HL-60/S4 (cell line): ENCODE measurements around the gene GPRC5C.

ENCODE experiments used
- in situ Hi-C: fragments of 300-500 bp; cut with MboI; formaldehyde crosslinking; loops from 2 replicates; pipeline ENCODE4 v1.14.3; 2022; ENCODE audit warnings: low sequenced_read_pairs

The GPRC5C gene

DNA sequence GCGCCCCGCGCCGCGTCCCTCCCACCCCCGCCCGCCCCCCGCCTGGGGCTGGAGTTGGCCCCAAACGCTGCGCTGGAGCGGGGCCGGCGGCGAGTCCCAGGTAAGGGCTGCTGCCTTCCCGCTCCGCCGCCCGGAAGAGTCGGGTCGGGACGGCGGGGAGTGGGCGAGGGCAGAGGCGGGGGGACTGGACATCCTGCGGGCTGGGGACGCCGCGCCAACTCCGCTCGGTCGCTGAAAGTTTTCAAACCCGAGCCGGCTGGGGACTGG lies 469 bp downstream of the GPRC5C start:
- in situ Hi-C loops: no loop called here

GRCh38 chr17:74432766-74433391 lies 991 bp downstream of the GPRC5C start:
- in situ Hi-C loops: no loop called here

- in situ Hi-C loops: no loop called here
Observed at GRCh38 chr17:74433421-74434121, 1.7 kb downstream of the GPRC5C start.

- in situ Hi-C loops: no loop called here
Observed at GRCh38 chr17:74435775-74436359, 4.0 kb downstream of the GPRC5C start.

GRCh38 chr17:74437702-74438101 lies 5.8 kb downstream of the GPRC5C start:
- in situ Hi-C loops: no loop called here

DNA sequence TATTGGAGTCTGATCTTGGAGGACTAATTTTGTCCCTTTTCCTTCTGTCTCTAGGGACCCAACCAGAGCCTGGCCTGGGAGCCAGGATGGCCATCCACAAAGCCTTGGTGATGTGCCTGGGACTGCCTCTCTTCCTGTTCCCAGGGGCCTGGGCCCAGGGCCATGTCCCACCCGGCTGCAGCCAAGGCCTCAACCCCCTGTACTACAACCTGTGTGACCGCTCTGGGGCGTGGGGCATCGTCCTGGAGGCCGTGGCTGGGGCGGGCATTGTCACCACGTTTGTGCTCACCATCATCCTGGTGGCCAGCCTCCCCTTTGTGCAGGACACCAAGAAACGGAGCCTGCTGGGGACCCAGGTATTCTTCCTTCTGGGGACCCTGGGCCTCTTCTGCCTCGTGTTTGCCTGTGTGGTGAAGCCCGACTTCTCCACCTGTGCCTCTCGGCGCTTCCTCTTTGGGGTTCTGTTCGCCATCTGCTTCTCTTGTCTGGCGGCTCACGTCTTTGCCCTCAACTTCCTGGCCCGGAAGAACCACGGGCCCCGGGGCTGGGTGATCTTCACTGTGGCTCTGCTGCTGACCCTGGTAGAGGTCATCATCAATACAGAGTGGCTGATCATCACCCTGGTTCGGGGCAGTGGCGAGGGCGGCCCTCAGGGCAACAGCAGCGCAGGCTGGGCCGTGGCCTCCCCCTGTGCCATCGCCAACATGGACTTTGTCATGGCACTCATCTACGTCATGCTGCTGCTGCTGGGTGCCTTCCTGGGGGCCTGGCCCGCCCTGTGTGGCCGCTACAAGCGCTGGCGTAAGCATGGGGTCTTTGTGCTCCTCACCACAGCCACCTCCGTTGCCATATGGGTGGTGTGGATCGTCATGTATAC lies 8.0 kb downstream of the GPRC5C start:
- in situ Hi-C loops: no loop called here

DNA sequence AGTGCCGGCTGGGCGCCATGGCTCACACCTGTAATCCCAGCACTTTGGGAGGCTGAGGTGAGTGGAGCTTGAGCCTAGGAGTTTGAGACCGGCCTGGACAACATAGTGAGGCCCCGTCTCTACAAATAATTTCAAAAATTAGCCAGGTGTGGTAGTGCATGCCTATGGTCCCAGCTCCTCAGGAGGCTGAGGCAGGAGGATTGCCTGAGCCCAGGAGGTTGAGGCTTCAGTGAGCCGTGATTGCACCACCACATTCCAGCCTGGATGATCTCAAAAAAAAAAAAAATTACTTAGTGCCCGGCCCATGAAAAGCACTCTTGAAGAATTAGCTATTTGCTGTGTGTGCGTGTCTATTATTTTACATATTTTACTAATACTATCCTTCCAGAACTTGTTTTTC lies 9.6 kb downstream of the GPRC5C start:
- in situ Hi-C loops: no loop called here

DNA sequence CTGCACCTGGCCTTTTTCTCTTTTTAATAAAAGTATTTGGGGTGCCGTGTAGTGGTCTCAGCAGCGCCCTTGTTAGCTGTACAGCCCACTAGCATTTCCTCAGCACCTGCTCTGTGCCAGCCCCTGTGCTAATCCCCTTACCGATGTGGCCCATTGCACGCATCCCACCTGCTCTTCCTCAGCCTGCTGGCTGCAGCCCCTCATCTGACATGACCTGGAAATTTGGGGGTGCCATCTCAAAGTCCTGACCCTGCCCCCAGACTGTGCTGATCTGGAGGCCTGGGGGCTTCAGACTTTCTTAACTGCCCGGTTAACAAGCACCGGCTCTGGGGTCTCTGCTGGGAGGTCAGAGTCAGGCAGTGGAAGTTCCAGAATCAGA lies 10.4 kb downstream of the GPRC5C start:
- in situ Hi-C loops: no loop called here

DNA sequence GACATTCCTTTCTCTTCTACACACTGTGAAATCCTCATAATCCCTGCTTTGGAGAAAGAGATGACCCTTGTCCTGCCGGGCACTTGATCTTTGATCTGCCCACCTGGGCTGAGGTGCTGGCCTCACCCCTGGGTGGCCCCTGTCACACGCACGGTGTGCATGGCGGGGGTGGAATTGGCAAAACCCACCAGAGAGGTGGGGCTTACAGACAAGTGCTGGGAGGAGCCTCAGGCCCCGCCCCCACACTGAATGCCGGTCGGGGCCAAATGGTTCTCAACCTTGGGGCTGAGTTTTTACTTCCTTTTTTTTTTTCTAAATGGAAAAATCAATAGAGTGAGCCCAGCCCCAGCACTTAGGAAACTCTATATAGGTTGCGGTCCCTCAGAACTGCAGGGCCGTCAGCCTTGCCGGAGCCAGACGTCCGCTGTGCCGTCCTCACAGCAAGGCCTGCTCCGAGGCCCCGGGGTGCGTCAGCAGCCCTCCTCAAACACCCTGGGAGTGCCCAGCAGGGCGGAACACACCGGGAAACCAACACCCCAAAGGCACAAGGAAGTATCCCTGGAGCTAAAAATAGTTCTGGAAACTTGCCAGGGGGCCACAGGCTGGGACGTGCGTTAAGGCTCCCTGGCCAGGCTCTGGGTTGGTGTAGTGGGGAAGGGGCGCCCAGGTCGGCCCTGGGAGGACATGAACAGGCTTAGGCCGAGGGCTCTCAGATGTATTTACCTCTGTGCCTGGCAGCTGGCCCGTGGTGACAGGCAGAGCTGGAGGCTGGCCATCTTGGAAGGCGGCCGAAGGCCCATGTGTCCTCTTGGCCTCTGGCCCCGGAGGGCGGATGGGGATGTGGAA lies 11.0 kb downstream of the GPRC5C start:
- in situ Hi-C loops: no loop called here

DNA sequence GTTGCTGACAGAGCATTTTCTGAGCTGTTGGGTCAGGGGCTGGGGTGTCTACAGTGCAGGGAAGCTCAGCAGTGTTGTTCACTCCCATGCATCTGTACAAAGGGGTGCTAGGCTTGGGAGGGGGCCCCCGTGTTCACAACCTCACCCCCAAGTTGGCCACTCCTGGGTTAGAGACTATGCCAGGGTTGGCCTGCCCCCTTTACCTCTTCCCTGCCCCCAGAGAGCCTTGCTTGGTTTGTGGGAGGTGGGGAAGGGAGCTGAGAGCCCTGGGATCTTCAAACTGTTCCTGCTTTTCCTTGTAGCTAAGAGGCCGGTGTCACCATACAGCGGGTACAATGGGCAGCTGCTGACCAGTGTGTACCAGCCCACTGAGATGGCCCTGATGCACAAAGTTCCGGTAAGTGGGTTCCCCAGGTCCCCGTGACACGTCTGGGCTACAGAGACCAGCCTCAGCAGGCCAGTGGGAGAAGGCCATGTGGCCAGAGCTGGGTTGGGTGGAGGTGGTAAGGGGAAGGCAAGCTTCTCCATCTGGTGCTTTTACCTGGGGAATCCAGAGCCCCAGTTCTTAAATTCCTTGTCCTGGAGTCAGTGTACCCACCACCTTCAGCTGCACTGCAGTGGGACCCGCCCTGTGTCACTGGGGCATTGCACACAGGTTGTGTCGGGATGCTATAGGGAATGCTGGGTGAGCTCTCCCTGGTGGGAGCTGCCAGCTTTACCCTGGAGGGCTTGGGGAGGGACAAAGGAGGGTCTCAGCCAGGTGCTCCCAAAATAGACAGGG lies 11.8 kb downstream of the GPRC5C start:
- in situ Hi-C loops: no loop called here

- in situ Hi-C loops: no loop called here
Observed at GRCh38 chr17:74444406-74444805, 12.5 kb downstream of the GPRC5C start.

DNA sequence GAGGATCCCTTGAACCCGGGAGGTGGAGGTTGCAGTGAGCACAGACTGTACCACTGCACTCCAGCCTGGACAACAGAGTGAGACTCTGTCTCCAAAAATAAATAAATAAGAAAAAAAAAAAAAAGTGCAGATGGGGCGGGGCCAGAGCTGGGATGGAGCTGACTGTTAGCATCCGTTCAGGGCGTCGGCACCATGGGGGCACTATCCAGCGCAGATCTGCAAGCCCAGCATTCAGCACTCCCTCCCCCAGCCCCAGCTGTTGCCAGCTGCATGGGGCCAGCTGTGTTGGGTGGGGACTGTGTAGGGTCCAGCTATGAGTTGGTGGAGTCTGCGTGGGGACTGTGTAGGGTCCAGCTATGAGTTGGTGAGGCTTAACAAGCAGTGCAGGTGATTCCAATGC lies 13.3 kb downstream of the GPRC5C start:
- in situ Hi-C loops: no loop called here

DNA sequence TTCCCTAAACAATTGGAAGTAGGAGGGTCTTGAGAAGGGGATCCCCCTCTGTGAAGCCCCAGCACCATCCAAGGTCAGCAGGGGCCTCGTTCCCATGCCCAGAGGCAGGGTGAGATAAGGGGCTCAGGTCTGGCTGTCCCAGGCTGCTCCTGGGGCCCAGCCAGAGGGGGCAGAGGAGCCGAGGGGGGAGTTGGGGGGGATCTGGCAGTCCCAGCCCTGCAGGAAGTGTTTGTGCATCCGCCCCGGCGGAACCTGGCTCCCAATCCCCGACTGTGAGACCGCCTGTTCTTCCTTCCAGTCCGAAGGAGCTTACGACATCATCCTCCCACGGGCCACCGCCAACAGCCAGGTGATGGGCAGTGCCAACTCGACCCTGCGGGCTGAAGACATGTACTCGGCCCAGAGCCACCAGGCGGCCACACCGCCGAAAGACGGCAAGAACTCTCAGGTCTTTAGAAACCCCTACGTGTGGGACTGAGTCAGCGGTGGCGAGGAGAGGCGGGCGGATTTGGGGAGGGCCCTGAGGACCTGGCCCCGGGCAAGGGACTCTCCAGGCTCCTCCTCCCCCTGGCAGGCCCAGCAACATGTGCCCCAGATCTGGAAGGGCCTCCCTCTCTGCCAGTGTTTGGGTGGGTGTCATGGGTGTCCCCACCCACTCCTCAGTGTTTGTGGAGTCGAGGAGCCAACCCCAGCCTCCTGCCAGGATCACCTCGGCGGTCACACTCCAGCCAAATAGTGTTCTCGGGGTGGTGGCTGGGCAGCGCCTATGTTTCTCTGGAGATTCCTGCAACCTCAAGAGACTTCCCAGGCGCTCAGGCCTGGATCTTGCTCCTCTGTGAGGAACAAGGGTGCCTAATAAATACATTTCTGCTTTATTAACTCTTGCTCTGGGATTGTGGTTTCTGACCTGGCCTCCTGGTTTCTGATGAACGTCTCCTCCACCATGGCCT lies 14.9 kb downstream of the GPRC5C start:
- in situ Hi-C loops: no loop called here

- in situ Hi-C loops: no loop called here
Observed at GRCh38 chr17:74447628-74448159, 15.8 kb downstream of the GPRC5C start.

DNA sequence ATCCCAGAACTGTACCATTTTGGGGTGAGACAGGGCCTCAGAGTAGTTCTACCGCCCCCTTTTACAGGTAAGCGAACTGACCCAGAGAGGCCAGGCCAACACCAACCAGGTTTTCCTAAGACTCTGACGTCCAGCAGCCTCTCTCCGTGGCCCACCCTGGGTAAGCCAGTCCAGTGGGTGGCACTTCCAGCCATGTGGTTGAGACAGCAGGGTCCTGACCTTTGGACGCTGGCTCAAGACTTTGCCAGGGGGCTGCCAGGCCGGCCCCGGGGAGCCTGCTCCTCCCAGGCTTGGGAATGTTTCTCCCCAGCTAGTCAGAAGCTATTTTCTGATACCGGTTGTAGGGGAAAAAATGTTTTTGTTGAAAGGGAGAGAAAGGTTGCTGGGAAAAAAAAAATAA lies 16.9 kb downstream of the GPRC5C start:
- in situ Hi-C loops: no loop called here

- in situ Hi-C loops: no loop called here
Observed at GRCh38 chr17:74449306-74449705, 17.4 kb downstream of the GPRC5C start.

DNA sequence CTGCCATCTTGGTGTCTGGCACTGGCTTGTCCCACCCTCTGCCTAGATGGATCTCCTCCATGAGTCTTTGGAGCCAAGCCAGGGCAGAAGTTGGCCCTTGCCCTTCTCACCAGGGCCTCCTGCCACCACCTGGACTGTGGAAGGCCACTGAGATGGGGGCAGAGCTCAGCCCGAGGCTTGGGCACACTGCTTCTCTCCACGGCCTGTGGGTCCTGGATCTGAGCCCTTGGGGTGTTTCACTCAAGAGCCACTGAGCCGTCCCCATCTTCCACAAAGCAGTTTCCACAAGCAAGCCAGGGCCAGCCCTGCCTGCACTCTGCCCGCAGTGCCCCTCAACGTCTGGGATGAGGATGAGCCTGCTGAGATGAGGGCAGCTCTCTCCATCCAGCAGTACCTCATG lies 17.9 kb downstream of the GPRC5C start:
- in situ Hi-C loops: no loop called here

DNA sequence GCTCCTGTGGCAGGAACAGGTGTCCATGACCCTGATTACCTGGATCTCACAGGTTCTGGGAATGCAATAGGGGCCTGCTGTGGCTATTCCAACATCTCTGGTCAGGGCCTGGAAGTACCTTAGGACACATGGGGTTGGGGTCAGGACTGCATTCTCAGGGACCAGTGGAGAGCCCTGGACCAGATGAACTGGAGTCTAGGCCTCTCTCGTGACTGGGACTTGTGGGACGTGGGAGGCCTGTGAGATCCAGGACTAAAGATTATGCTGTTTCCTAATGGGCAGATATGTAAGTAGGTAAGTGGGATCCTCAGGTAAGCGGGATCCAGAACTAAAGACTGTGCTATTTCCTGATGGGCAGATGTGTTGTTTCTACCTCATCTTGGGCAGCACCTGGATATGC lies 18.3 kb downstream of the GPRC5C start:
- in situ Hi-C loops: no loop called here

DNA sequence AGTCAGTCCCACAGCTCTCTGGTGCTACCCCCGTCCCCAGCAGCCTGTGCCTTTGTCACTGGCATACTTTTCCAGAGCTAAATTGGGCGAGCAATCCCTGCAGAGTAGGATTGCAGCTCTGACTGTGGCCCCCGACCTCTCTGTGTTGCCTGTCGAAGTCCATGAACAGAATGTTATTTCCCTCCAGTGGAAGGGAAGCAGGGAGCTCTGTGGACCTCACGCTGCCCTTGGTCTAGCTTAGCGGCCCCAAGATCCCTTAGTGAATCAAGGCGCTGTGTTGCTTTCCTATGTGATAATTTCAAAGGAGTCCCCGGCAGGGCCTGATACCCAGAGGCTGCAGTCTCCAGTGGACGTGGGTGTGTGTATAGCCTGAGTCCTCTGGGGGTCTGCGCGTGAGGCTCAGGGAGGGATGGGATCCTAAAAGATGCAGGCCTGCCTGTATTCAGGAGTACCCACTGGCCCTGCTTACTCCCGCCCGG lies 19.1 kb downstream of the GPRC5C start:
- in situ Hi-C loops: no loop called here
